IMR-90 (cell line): ENCODE measurements around the gene TBATA. TPM values are rescaled to one million over a fixed set of nuclear protein-coding genes. Genes with fewer than 3 reads are reported as not detected.

Experiments used
- ATAC-seq: fragments of 200-7000 bp; cut with Tn5 transposase; 2 replicates; pipeline ENCODE4 v1.9.1; 2020; ENCODE audit warnings: low read depth, mild to moderate bottlenecking, moderate library complexity
- BruUV-seq: library from RNA; stranded (reverse); fragments of 400-500 nt; replicated peaks from 2 replicates; lab custom pipeline; 2021; lab: Mats Ljungman, UMichigan
- CTCF ChIA-PET: fragments of 300-600 bp; formaldehyde crosslinking; extraction: SDS; loops from one replicate; lab custom pipeline; 2021; ENCODE audit warnings: antibody characterized with exemption; lab: Yijun Ruan, JAX
- POLR2A ChIA-PET: fragments of 300-600 bp; sonication (Branson Sonifier 250); formaldehyde crosslinking; loops from one replicate; lab custom pipeline; 2022; ENCODE audit warnings: antibody characterized with exemption; ENCODE audit not compliant: unreplicated experiment; lab: Charles Lee
- DNase-seq: peaks from one replicate; pipeline ENCODE4 v3.0.0; 2013
- H2AFZ ChIP-seq: replicated peaks from 2 replicates; pipeline ENCODE3; 2013; ENCODE audit warnings: low read length, mild to moderate bottlenecking; ENCODE audit not compliant: poor library complexity
- H2AK5ac ChIP-seq: 2 replicates; pipeline ENCODE4 v1.6.1; 2013; ENCODE audit warnings: low read depth, low read length, inconsistent platforms
- H2AK9ac ChIP-seq: replicated peaks from 2 replicates; pipeline ENCODE3; 2013; ENCODE audit warnings: mild to moderate bottlenecking, low read depth, low read length, moderate library complexity; ENCODE audit not compliant: poor library complexity
- H2BK120ac ChIP-seq: 2 replicates; pipeline ENCODE4 v1.6.1; 2013; ENCODE audit warnings: low read depth, low read length, inconsistent platforms
- H2BK15ac ChIP-seq: 3 replicates; pipeline ENCODE4 v1.6.1; 2013; ENCODE audit warnings: low read depth, low read length, inconsistent platforms
- H2BK20ac ChIP-seq: 2 replicates; pipeline ENCODE4 v1.6.1; 2013; ENCODE audit warnings: low read depth, mild to moderate bottlenecking, inconsistent platforms, low read length, moderate library complexity
- H2BK5ac ChIP-seq: 2 replicates; pipeline ENCODE4 v1.6.1; 2013; ENCODE audit warnings: mild to moderate bottlenecking, low read depth, low read length, inconsistent platforms; ENCODE audit not compliant: poor library complexity, severe bottlenecking
- H3K14ac ChIP-seq: replicated peaks from 2 replicates; pipeline ENCODE4 v1.6.1; 2013; ENCODE audit warnings: low read depth, low read length, inconsistent platforms
- H3K18ac ChIP-seq: 2 replicates; pipeline ENCODE4 v1.6.1; 2013; ENCODE audit warnings: low read depth, low read length, control low read depth
- H3K23ac ChIP-seq: 2 replicates; pipeline ENCODE4 v1.6.1; 2013; ENCODE audit warnings: low read depth, low read length, inconsistent platforms
- H3K27ac ChIP-seq: 2 replicates; pipeline ENCODE4 v1.5.1; 2013; ENCODE audit warnings: mild to moderate bottlenecking, control low read depth, low read length; ENCODE audit not compliant: insufficient read depth
- H3K27me3 ChIP-seq: 2 replicates; pipeline ENCODE4 v1.6.1; 2013; ENCODE audit warnings: low read length; ENCODE audit not compliant: control insufficient read depth, insufficient read depth
- H3K36me3 ChIP-seq: 2 replicates; pipeline ENCODE4 v1.6.1; 2013; ENCODE audit warnings: low read length, mixed read lengths; ENCODE audit not compliant: control insufficient read depth, insufficient read depth
- H3K4ac ChIP-seq: 2 replicates; pipeline ENCODE4 v1.6.1; 2013; ENCODE audit warnings: low read depth, low read length, inconsistent platforms
- H3K4me1 ChIP-seq: 2 replicates; pipeline ENCODE4 v1.6.1; 2013; ENCODE audit warnings: low read length, mixed read lengths; ENCODE audit not compliant: control insufficient read depth, insufficient read depth
- H3K4me2 ChIP-seq: 2 replicates; pipeline ENCODE4 v1.6.1; 2013; ENCODE audit warnings: low read depth, mild to moderate bottlenecking, control low read depth, low read length, moderate library complexity
- H3K4me3 ChIP-seq: 2 replicates; pipeline ENCODE4 v1.5.1; 2013; ENCODE audit warnings: low read depth, mild to moderate bottlenecking, control low read depth, low read length, moderate library complexity; ENCODE audit not compliant: insufficient read depth
- H3K56ac ChIP-seq: 2 replicates; pipeline ENCODE4 v1.6.1; 2013; ENCODE audit warnings: low read length, inconsistent platforms; ENCODE audit not compliant: insufficient read depth; ENCODE audit errors: extremely low read depth
- H3K79me1 ChIP-seq, 2 experiments: 2 replicates each; pipeline ENCODE4 v1.6.1; 2013; ENCODE audit warnings: low read length in 2 of 2, inconsistent platforms in 1 of 2, low read depth in 1 of 2
- H3K9ac ChIP-seq: 2 replicates; pipeline ENCODE4 v1.6.1; 2013; ENCODE audit warnings: low read depth, low read length, control low read depth
- H3K9me1 ChIP-seq: 2 replicates; pipeline ENCODE4 v1.6.1; 2013; ENCODE audit warnings: low read length, inconsistent platforms; ENCODE audit not compliant: insufficient read depth
- H3K9me3 ChIP-seq: 2 replicates; pipeline ENCODE4 v1.6.1; 2013; ENCODE audit warnings: low read length; ENCODE audit not compliant: control insufficient read depth, insufficient read depth
- H4K20me1 ChIP-seq: 2 replicates; pipeline ENCODE4 v1.6.1; 2013; ENCODE audit warnings: low read length, inconsistent platforms; ENCODE audit not compliant: insufficient read depth
- H4K5ac ChIP-seq: 2 replicates; pipeline ENCODE4 v1.6.1; 2013; ENCODE audit warnings: mild to moderate bottlenecking, low read depth, low read length, control low read depth
- H4K8ac ChIP-seq, 2 experiments: 2 replicates each; pipeline ENCODE4 v1.6.1; 2013; ENCODE audit warnings: low read depth in 2 of 2, low read length in 2 of 2, control low read depth in 1 of 2, inconsistent platforms in 1 of 2
- H4K91ac ChIP-seq: 2 replicates; pipeline ENCODE4 v1.6.1; 2013; ENCODE audit warnings: low read depth, low read length, inconsistent platforms; ENCODE audit not compliant: insufficient read depth
- CEBPB ChIP-seq: IDR thresholded peaks from 2 replicates; pipeline ENCODE4 v1.6.1; 2012; ENCODE audit warnings: low read depth, low read length, improper control_type of control experiment
- MAFK ChIP-seq: IDR thresholded peaks from 2 replicates; pipeline ENCODE4 v1.6.1; 2012; ENCODE audit warnings: low read depth, low read length, improper control_type of control experiment
- MAZ ChIP-seq: IDR thresholded peaks from 2 replicates; pipeline ENCODE4 v1.6.1; 2012; ENCODE audit warnings: low read depth, mild to moderate bottlenecking, low read length, improper control_type of control experiment, moderate library complexity, borderline replicate concordance
- NFE2L2 ChIP-seq: fragments of 150-350 bp; IDR thresholded peaks from 2 replicates; pipeline ENCODE4 v1.6.1; 2016; ENCODE audit warnings: low read depth, mild to moderate bottlenecking, low read length
- POLR2A ChIP-seq: IDR thresholded peaks from 2 replicates; pipeline ENCODE4 v1.6.1; 2012; ENCODE audit warnings: mild to moderate bottlenecking, low read depth, low read length
- RCOR1 ChIP-seq: IDR thresholded peaks from 2 replicates; pipeline ENCODE4 v1.6.1; 2012; ENCODE audit warnings: mild to moderate bottlenecking, low read length, improper control_type of control experiment; ENCODE audit not compliant: insufficient replicate concordance
- RFX5 ChIP-seq: IDR thresholded peaks from 2 replicates; pipeline ENCODE4 v1.8.0; 2012; ENCODE audit warnings: low read depth, mild to moderate bottlenecking, low read length, moderate library complexity
- WGBS, 2 experiments: methylation state at CpG; one replicate each; pipeline versions ENCODE4 v1.1.5 to v1.1.7; 2013; ENCODE audit warnings: missing lambda C conversion rate in 2 of 2; ENCODE audit not compliant: insufficient read length in 1 of 2; ENCODE audit errors: extremely low coverage in 2 of 2; 5-methylcytosine and 5-hydroxymethylcytosine counted together
- dilution Hi-C: fragments of 300-500 bp; cut with HindIII; formaldehyde crosslinking; loops from one replicate; pipeline ENCODE4 v1.14.3; 2018; ENCODE audit warnings: low sequenced_read_pairs; ENCODE audit not compliant: unreplicated experiment
- in situ Hi-C: fragments of 300-500 bp; cut with MboI; formaldehyde crosslinking; loops from 3 replicates; pipeline ENCODE4 v1.14.3; 2019; ENCODE audit warnings: low sequenced_read_pairs, inconsistent platforms, mixed read lengths
- intact Hi-C: fragments of 100-400 bp; cut with micrococcal nuclease; formaldehyde crosslinking; loops from 2 replicates; pipeline ENCODE4 v1.10.0; 2022
- polyA plus RNA-seq, 3 experiments: library from polyadenylated mRNA; depleted of rRNA; stranded (reverse); fragments of >200 nt; gene quantifications; 2 replicates each; pipeline ENCODE4 v1.2.3, GENCODE V29; 2012; ENCODE audit warnings: low replicate concordance in 1 of 3
- total RNA-seq: library from RNA; depleted of rRNA; stranded (reverse); fragments of >200 nt; gene quantifications from 2 replicates; pipeline ENCODE4 v1.2.3, GENCODE V29; 2012
- TF ChIP-seq, protein P1 (sequence below): conservative IDR thresholded peaks from 2 replicates; pipeline ENCODE4 v1.5.1; 2012; ENCODE audit warnings: mild to moderate bottlenecking, low read depth, low read length, improper control_type of control experiment

Gene TBATA
- total and polyA plus RNA-seq, 2 of the 4 experiments (the other 2 are of a cell fraction), result not detected

DNA sequence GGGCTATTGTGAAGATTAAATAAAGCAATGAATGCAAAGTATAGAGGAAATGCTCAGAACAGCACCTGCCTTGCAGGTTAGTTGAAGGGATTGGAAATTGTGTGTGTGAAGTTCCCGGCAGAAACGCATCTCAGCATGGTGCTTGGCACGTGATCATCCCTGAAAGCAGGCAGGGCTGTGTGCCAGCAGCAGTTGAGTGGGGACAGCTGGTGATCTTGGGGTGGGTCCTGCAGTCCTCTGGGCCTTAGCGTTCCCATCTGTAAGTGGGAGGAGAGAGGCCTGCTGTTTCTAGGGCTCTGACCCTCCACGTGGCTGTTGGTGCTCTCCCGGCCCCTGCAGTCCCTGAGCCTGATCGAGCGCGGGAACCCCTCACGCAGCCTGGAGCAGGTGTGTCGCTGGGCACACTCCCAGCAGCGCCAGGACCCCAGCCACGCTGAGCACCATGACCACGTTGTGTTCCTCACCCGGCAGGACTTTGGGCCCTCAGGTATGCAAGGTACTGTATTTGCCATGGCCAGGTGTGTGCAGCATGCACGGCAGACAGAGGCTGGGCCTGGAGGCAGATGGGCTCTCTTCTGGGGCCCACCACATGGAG lies 55.3 kb downstream of the TBATA start:
- ChIA-PET CTCF (interaction anchor here (1.0 kb wide), 1 partner anchor 11 kb away, joined by 3 read pairs; no protein-coding TSS in a partner anchor), POLR2A (no interaction called here)
- no peak overlapping the region for H3K9ac ChIP-seq
- H4K5ac ChIP-seq, result no peak overlapping the region
- H3K4ac ChIP-seq, result no peak overlapping the region
- WGBS, 2 experiments, result 47% methylated on average over 13 of the region's 16 CpGs; no CpG with 5 or more reads in 1 of the 2 experiments
- H4K20me1 ChIP-seq, result no peaks in the 10 kb centered on the region
- H3K4me2 ChIP-seq, result no peak overlapping the region
- H3K9me3 ChIP-seq, result no peaks in the 10 kb centered on the region; the same call in 1 of the 2 replicates
- H2BK5ac ChIP-seq, result no peak overlapping the region
- no TSS peak for BruUV-seq
- TF ChIP-seq NFE2L2 (no peak), RCOR1 (no peak), CEBPB (no peak), RFX5 (no peak), MAZ (no peak), MAFK (no peak), POLR2A (no peak)
- TF ChIP-seq, protein P1, sequence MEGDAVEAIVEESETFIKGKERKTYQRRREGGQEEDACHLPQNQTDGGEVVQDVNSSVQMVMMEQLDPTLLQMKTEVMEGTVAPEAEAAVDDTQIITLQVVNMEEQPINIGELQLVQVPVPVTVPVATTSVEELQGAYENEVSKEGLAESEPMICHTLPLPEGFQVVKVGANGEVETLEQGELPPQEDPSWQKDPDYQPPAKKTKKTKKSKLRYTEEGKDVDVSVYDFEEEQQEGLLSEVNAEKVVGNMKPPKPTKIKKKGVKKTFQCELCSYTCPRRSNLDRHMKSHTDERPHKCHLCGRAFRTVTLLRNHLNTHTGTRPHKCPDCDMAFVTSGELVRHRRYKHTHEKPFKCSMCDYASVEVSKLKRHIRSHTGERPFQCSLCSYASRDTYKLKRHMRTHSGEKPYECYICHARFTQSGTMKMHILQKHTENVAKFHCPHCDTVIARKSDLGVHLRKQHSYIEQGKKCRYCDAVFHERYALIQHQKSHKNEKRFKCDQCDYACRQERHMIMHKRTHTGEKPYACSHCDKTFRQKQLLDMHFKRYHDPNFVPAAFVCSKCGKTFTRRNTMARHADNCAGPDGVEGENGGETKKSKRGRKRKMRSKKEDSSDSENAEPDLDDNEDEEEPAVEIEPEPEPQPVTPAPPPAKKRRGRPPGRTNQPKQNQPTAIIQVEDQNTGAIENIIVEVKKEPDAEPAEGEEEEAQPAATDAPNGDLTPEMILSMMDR, result no peak
- peak overlapping the region; percentile 58 for H2AFZ ChIP-seq
- no peaks in the 10 kb centered on the region for H3K36me3 ChIP-seq
- H3K27ac ChIP-seq, result no peak overlapping the region
- H2BK120ac ChIP-seq, result no peak overlapping the region
- no peak overlapping the region for H3K23ac ChIP-seq
- H3K56ac ChIP-seq, result no peak overlapping the region
- H3K4me3 ChIP-seq, result no peak overlapping the region
- dilution Hi-C loops, result no loop called here
- ATAC-seq, result peak; percentile 17; the same call in 1 of the 2 replicates
- no peak overlapping the region for H3K18ac ChIP-seq
- DNase-seq, result no peak
- no peaks in the 10 kb centered on the region for H3K79me1 ChIP-seq
- H3K27me3 ChIP-seq, result peaks cover 8% of the 10 kb centered on the region
- H2AK9ac ChIP-seq, result no peak overlapping the region
- H3K9me1 ChIP-seq, result no peaks in the 10 kb centered on the region
- no peak overlapping the region for H2BK15ac ChIP-seq
- no peak overlapping the region for H2AK5ac ChIP-seq
- no peak overlapping the region for H3K14ac ChIP-seq
- intact Hi-C loops, result no loop called here
- H4K91ac ChIP-seq, result no peak overlapping the region
- in situ Hi-C loops, result no loop called here
- no peak overlapping the region for H2BK20ac ChIP-seq
- H3K4me1 ChIP-seq, result peaks cover 2% of the 10 kb centered on the region; the same call in 1 of the 2 replicates
- H4K8ac ChIP-seq, result no peak overlapping the region
